Neural cell (in vitro differentiated cells): ENCODE data around the gene ZNF407. TPM values are rescaled to one million over a fixed set of nuclear protein-coding genes. Genes with fewer than 3 reads are reported as not detected.
A peak's percentile ranks its signal among the peaks of the same experiment; 100 is the strongest.

Experiments used
- H2AFZ ChIP-seq: fragments of 200-600, 300-800 bp; sonication (generic), shearing (Covaris generic); 2 replicates; pipeline ENCODE4 v1.6.0; 2014; ENCODE audit warnings: low read depth, mild to moderate bottlenecking, antibody characterized with exemption, low read length, moderate library complexity
- H3F3A ChIP-seq: fragments of 200-600 bp; shearing (Covaris generic); 2 replicates; pipeline ENCODE4 v1.6.1; 2016; ENCODE audit warnings: mild to moderate bottlenecking, moderate library complexity, mixed read lengths, antibody characterized with exemption, low read length; ENCODE audit not compliant: insufficient read depth, poor library complexity, severe bottlenecking
- H3K27ac ChIP-seq: fragments of 200-600, 300-800 bp; sonication (generic), shearing (Covaris generic); 2 replicates; pipeline ENCODE4 v1.5.1; 2014; ENCODE audit warnings: mild to moderate bottlenecking, low read length, moderate library complexity
- H3K27me3 ChIP-seq: fragments of 300-800, 200-600 bp; sonication (generic), shearing (Covaris generic); 2 replicates; pipeline ENCODE4 v1.6.0; 2014; ENCODE audit warnings: mild to moderate bottlenecking, low read depth, low read length, moderate library complexity; ENCODE audit not compliant: insufficient read depth
- H3K36me3 ChIP-seq: fragments of 300-800, 200-600 bp; sonication (generic), shearing (Covaris generic); 2 replicates; pipeline ENCODE4 v1.5.1; 2014; ENCODE audit warnings: mild to moderate bottlenecking, antibody characterized with exemption, low read length, moderate library complexity; ENCODE audit not compliant: insufficient read depth
- H3K4me2 ChIP-seq: fragments of 300-800, 200-600 bp; sonication (generic), shearing (Covaris generic); 2 replicates; pipeline ENCODE4 v1.6.0; 2014; ENCODE audit warnings: mild to moderate bottlenecking, low read length
- H3K4me3 ChIP-seq: fragments of 300-800, 200-600 bp; sonication (generic), shearing (Covaris generic); 2 replicates; pipeline ENCODE4 v1.5.1; 2014; ENCODE audit warnings: mild to moderate bottlenecking, low read length, moderate library complexity
- H3K79me2 ChIP-seq: fragments of 200-600 bp; shearing (Covaris generic); replicated peaks from 2 replicates; pipeline ENCODE4 v1.6.0; 2014; ENCODE audit warnings: mild to moderate bottlenecking, low read length, moderate library complexity; ENCODE audit not compliant: insufficient read depth
- H3K9ac ChIP-seq: fragments of 300-800, 200-600 bp; sonication (generic), shearing (Covaris generic); 2 replicates; pipeline ENCODE4 v1.6.1; 2016; ENCODE audit warnings: mild to moderate bottlenecking, low read length, mixed read lengths
- H3K9me2 ChIP-seq: fragments of 200-600 bp; shearing (Covaris generic); 2 replicates; pipeline ENCODE4 v1.6.1; 2016; ENCODE audit warnings: mild to moderate bottlenecking, low read length, mixed read lengths; ENCODE audit not compliant: insufficient read depth
- H3K9me3 ChIP-seq: fragments of 200-600, 300-800 bp; sonication (generic), shearing (Covaris generic); 2 replicates; pipeline ENCODE4 v1.6.1; 2016; ENCODE audit warnings: mild to moderate bottlenecking, mixed run types, low read length, moderate library complexity, mixed read lengths
- H4K20me1 ChIP-seq: fragments of 200-600 bp; shearing (Covaris generic); 2 replicates; pipeline ENCODE4 v1.6.1; 2016; ENCODE audit warnings: mild to moderate bottlenecking, mixed run types; ENCODE audit not compliant: insufficient read depth
- CTCF ChIP-seq: fragments of 450-650 bp; IDR thresholded peaks from 2 replicates; pipeline ENCODE4 v1.5.1; 2014; ENCODE audit warnings: antibody characterized with exemption, mild to moderate bottlenecking, moderate library complexity; ENCODE audit not compliant: poor library complexity, severe bottlenecking
- EP300 ChIP-seq: fragments of 450-650 bp; conservative IDR thresholded peaks from 2 replicates; pipeline ENCODE4 v1.6.1; 2014; ENCODE audit warnings: antibody characterized with exemption, mild to moderate bottlenecking, moderate library complexity; ENCODE audit not compliant: poor library complexity, severe bottlenecking
- EZH2 ChIP-seq: fragments of 200-600, 300-800 bp; shearing (Covaris generic), sonication (generic); IDR thresholded peaks from 2 replicates; pipeline ENCODE4 v1.6.1; 2014; ENCODE audit warnings: antibody characterized with exemption, low read length, borderline replicate concordance, mild to moderate bottlenecking; ENCODE audit not compliant: insufficient read depth, poor library complexity, severe bottlenecking
- MXI1 ChIP-seq: fragments of 450-650 bp; conservative IDR thresholded peaks from 2 replicates; pipeline ENCODE4 v1.6.1; 2014; ENCODE audit warnings: antibody characterized with exemption, mild to moderate bottlenecking; ENCODE audit not compliant: poor library complexity, severe bottlenecking
- POLR2AphosphoS5 ChIP-seq: IDR thresholded peaks from 2 replicates; pipeline ENCODE4 v1.6.1; 2012
- RAD21 ChIP-seq: fragments of 450-650 bp; conservative IDR thresholded peaks from 2 replicates; pipeline ENCODE4 v1.6.1; 2014; ENCODE audit warnings: antibody characterized with exemption, mild to moderate bottlenecking, moderate library complexity
- REST ChIP-seq: IDR thresholded peaks from 2 replicates; pipeline ENCODE4 v1.6.1; 2012; ENCODE audit warnings: borderline replicate concordance
- SMC3 ChIP-seq: fragments of 450-650 bp; conservative IDR thresholded peaks from 2 replicates; pipeline ENCODE4 v1.6.1; 2014; ENCODE audit warnings: antibody characterized with exemption, mild to moderate bottlenecking, moderate library complexity; ENCODE audit not compliant: poor library complexity
- TAF1 ChIP-seq: IDR thresholded peaks from 2 replicates; pipeline ENCODE4 v1.6.1; 2012; ENCODE audit warnings: low read depth
- polyA plus RNA-seq: library from polyadenylated mRNA; depleted of rRNA; stranded (reverse); fragments of >200 nt; gene quantifications from 2 replicates; pipeline ENCODE4 v1.2.3, GENCODE V29; 2014

The ZNF407 gene
- polyA plus RNA-seq, 1 donor from 2014 or later: 2.9 TPM

- no peaks in the 10 kb centered on the region for H3K27me3 ChIP-seq
- H3K9me2 ChIP-seq: no peaks in the 10 kb centered on the region
- H3K79me2 ChIP-seq: peaks cover 29% of the 10 kb centered on the region
- H3K27ac ChIP-seq: peak overlapping the region; percentile 98
- H3K4me3 ChIP-seq: peak overlapping the region; percentile 96
- H3K9ac ChIP-seq: peak overlapping the region; percentile 94
- no peaks in the 10 kb centered on the region for H3K9me3 ChIP-seq
- no peaks in the 10 kb centered on the region for H3K36me3 ChIP-seq
- H4K20me1 ChIP-seq: no peaks in the 10 kb centered on the region
- no peaks in the 10 kb centered on the region for H3F3A ChIP-seq
- peak overlapping the region; percentile 90 for H2AFZ ChIP-seq
- TF ChIP-seq MXI1 (peak; percentile 38), POLR2AphosphoS5 (no peak), TAF1 (no peak), SMC3 (no peak), CTCF (no peak), EZH2 (no peak)
- peak overlapping the region; percentile 74 for H3K4me2 ChIP-seq
Measured at GRCh38 chr18:74597034-74597661, 522 bp upstream of the ZNF407 start.

GRCh38 chr18:74598350-74599001, 806 bp downstream of the ZNF407 start:
- Histone ChIP-seq H3K36me3 (no peaks in the 10 kb centered on the region), H3K9me3 (no peaks in the 10 kb centered on the region), H2AFZ (peak overlapping the region; percentile 90), H3K79me2 (peaks cover 29% of the 10 kb centered on the region), H3K27me3 (no peaks in the 10 kb centered on the region), H3K9ac (peak overlapping the region; percentile 94), H3K4me3 (peak overlapping the region; percentile 96), H3F3A (no peaks in the 10 kb centered on the region), H4K20me1 (no peaks in the 10 kb centered on the region), H3K9me2 (no peaks in the 10 kb centered on the region), H3K27ac (peak overlapping the region; percentile 98), H3K4me2 (peak overlapping the region; percentile 53)
- TF ChIP-seq RAD21 (peak; percentile 63), SMC3 (peak; percentile 61), CTCF (peak; percentile 71), EP300 (peak; percentile 22), MXI1 (peak; percentile 59), REST (peak; percentile 66), EZH2 (no peak), TAF1 (peak; percentile 52), POLR2AphosphoS5 (no peak)
